22Rv1 (cell line): ENCODE measurements around the gene GRIK5.
"Not testable (repeated sequence)": the region's sequence is repeated elsewhere in the genome, so short reads cannot be mapped to it uniquely, and the experiment has no call there.

ENCODE experiments used
- H3K27ac ChIP-seq: fragments of 450-650 bp; 2 replicates; pipeline ENCODE4 v1.5.1; 2017
- ZFX ChIP-seq: fragments of 450-650 bp; IDR thresholded peaks from 2 replicates; pipeline ENCODE4 v1.6.1; 2017; ENCODE audit warnings: antibody characterized with exemption, borderline replicate concordance
- TF ChIP-seq, protein P1 (sequence below): fragments of 450-650 bp; IDR thresholded peaks from 2 replicates; pipeline ENCODE4 v1.5.1; 2017; ENCODE audit warnings: mild to moderate bottlenecking

GRIK5 gene

DNA sequence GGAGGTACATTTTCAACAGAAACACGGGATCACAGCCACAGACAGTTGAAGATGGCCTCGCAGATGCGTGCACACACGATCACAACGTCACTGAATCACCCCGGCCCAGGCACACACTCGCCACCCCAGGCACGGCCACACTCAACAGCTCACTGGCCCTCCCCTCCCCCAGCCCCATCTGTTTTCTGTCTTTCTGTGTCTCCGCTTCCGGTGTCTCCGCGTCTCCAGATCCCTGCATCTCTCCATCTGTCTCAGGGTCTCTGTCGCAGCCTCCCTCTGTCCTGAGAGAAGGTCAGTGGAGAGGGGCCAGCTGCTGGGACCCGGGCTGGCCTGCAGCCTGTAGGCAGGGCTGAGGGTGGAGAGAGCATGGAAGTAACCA is 72.2 kb downstream of the GRIK5 start:
- TF ChIP-seq, protein P1, sequence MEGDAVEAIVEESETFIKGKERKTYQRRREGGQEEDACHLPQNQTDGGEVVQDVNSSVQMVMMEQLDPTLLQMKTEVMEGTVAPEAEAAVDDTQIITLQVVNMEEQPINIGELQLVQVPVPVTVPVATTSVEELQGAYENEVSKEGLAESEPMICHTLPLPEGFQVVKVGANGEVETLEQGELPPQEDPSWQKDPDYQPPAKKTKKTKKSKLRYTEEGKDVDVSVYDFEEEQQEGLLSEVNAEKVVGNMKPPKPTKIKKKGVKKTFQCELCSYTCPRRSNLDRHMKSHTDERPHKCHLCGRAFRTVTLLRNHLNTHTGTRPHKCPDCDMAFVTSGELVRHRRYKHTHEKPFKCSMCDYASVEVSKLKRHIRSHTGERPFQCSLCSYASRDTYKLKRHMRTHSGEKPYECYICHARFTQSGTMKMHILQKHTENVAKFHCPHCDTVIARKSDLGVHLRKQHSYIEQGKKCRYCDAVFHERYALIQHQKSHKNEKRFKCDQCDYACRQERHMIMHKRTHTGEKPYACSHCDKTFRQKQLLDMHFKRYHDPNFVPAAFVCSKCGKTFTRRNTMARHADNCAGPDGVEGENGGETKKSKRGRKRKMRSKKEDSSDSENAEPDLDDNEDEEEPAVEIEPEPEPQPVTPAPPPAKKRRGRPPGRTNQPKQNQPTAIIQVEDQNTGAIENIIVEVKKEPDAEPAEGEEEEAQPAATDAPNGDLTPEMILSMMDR: no peak
- no peak for TF ChIP-seq ZFX
- H3K27ac ChIP-seq: no peak overlapping the region

DNA sequence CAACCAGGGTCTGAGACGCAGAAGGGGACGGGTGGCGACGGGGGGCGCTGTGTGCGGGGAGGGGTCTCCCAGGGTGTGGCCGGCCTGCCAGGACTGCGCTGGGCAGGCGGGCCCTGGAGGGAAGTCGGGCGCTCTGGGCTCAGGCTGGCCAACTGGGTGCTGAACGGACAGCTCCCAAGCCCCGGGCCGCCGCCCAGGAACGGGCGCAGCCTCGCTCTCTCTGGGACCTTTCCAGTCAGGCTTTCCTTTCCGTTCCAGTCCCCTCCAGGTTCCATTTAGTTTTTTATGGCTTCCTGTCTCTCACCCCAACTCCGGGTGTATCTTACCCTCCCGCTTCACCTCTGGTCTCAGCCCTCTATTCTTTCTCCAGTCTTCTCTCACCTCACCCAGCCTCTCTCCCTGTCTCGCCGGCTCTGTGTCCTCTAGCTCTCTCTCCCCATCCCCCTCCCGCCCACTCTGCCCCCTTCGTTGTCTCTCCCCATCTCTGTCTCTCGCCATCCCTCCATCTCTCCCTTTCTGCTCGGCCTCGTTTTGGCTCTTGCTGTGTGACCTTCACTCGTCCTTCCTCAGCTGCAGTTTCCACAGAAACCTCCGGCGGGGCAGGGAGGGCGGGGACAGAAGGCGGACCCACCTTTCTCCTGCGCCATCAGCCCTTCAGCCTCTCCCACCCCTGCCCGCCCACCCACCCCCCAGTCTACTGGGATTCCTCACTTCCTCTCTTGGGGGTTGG is 72.7 kb downstream of the GRIK5 start:
- no peak overlapping the region for H3K27ac ChIP-seq
- TF ChIP-seq, protein P1: no peak
- no peak for TF ChIP-seq ZFX

DNA sequence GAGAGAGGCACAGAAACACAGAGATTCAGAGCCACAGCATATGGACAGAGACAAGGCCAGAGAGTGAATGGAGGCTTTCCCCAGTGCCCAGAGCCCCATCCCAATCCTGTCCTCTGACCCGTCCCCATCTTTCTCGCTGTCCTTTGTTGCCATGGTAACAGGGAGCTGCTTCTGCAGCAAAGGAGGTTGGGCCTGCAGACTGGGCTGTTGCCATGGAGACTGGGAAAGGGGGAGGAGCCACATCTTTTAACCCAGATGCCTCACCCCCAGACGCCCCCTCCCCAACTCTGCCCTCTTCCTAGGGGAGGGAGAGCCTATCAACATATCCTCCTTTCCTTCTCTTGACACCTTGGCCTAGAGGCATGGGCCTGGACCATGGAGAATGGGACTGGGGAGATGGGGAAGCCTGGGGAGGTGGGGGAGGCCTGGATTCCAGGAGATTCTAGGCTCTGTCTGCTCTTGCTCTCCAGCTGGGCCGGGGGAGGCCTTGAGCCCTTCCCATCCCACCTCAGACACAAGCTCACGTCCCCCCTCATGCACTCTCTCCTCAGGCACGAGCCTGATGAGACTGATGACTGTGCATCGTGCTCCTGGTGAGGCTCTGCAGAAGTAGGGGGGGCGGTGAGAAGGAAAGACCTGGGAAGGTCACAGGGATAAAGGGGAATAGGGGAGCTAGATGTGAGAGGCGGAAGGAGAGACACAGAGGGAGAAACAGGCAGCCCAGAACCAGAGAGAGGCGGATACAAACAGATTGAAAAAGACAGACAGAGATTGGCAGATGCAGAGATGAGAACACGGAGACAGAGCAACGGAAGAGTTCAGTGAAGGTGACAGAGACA is 73.8 kb downstream of the GRIK5 start:
- TF ChIP-seq ZFX: no peak
- TF ChIP-seq, protein P1: no peak

DNA sequence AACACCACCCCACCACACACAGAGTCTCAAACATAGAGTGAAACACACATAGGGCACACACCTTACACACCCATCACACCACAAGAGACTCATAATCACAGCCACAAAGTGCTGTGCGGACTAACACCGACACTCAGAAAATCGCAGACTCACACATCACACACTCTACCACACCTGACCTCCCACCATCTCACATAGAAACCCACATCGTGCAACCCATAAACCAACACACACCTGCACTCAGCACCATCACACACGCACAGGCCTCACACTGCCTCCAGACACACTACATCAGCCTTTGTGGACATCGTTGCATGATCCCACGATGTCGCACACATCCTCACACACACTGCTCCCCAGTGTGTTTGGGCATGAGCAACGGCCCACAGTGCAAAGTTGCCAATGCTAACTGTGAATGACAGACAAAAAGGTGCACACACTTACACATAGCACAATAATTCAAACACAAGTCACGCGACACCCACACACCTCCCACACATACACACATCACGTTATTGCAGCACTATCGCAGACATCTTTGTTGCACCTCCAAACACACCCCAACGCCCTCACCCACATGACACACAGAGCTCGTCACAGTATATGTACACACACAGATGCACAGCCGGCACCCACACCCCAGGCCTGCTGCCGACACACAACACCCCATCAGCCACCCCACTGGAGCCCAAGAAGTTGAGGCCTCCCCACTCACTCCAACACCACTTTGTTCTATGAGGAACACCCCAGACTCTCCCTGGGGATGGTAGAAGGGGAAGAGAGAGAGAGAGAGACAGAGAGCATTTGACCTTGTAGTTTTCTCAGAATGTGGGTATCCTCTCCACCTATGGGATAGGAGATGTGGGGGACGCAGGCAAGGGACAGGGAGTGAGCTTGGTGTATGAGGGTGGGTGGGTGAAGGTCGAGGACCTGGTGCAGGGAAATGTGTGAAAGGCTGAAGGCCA is 74.7 kb downstream of the GRIK5 start:
- TF ChIP-seq ZFX: no peak
- H3K27ac ChIP-seq: no peak overlapping the region

More for the DNA sequence above, 73.8 kb downstream of the GRIK5 start:
- H3K27ac ChIP-seq: no peak overlapping the region

DNA sequence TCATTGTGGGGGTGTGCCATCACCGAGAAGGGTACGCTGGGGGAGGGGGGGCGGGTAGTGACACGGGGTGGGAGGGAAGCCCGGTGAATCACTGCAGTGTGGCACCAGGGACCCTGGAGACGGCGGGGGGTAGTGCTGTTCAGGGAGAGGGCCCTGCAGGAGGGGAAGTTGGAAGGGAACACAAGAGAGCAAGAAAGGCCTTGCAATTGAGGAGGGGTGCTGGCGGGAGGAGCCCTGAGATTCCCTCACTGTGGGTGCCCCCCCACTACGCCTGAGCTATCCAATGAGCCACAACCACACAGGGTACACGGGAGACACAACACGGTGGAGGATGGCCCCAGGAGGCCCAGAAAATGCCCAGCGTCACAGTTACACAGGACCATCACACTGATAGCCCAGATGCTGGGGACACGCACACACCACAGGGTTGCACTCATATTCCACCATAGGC is 75.5 kb downstream of the GRIK5 start:
- TF ChIP-seq, protein P1: no peak
- no peak for TF ChIP-seq ZFX
- no peak overlapping the region for H3K27ac ChIP-seq

DNA sequence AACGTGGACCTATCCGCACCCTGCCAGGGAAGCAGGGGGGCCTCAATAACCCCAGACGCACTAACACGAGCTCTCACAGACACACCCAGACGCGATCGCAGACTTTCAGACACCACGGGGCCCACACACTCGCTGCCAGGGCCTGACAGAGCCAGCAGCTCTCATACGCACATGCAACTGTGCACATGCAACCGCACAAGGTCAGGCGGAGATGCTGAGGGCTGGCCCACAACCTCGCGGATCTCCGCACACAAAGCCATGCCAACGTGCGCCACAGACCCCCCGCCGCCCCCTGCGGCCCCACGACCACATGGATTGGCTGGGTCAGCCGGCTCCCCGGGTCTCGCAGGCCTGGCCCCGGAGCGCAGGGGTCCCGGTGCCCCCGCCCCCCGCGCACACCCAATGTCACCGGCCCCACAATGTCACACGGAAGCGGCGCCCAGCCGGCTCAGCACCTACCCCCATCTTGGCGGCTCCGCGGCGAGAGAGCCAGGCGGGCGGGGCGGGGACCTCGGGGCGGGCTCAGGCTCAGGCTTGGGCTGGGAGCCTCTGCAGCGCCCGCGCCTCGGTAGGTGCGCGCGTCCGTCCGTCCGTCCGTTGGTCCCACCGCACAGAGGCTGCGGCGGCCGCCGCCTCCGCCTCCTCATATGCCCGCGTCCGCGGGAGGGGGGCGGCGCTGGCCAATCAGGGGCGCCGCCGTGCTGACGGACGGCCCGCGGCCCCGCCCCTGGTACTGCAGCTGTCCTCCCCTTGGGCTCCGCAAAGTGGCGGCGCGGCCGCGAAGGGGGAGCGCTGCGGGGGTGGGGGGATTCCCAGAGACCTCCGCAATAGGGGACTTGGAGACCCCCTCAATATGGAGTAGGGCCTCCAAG is 76.2 kb downstream of the GRIK5 start, which contains the start of gene ATP1A3:
Gene ATP1A3, minus strand, starts transcription at position 619 of the 872 bp plus-strand sequence. Its CDS starts 154 bp downstream, at position 465.
- TF ChIP-seq ZFX: no peak
- TF ChIP-seq, protein P1: no peak
- peak within 1 kb of the TSS; percentile 46 for H3K27ac ChIP-seq

DNA sequence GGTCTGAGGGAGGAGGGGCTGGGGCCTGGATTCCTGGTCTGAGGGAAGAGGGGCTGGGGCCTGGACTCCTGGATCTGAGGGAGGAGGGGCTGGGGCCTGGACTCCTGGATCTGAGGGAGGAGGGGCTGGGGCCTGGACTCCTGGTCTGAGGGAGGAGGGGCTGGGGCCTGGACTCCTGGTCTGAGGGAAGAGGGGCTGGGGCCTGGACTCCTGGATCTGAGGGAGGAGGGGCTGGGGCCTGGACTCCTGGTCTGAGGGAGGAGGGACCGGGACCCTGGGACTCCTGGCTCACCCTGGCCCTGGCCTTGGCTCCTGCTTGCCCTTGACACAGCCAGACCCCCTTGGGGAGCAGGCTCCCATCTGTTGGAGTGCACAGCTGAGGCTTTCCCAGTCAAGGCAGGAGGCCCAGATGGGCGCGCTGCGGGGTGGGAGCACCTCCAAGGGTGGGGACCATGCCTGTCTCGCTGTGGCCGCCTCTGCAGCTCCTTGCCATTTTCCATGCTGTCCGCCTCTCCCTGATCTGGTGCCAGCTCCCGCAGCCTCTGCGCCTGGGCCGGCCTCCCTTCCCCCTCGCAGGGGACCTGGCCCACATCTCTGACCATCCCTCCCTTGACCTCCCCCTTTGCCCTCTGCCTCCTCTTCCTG is 78.0 kb downstream of the GRIK5 start:
- H3K27ac ChIP-seq: not testable (repeated sequence)
